HG03575 (cell line): Measurements from ENCODE around the gene ROBO1.
"Not testable (repeated sequence)": the region's sequence is repeated elsewhere in the genome, so short reads cannot be mapped to it uniquely, and the experiment has no call there.

Source experiments
- ATAC-seq: cut with Tn5 transposase; IDR thresholded peaks from one replicate; pipeline ENCODE4 v1.9.1; 2021; ENCODE audit not compliant: unreplicated experiment, insufficient number of reproducible peaks, low FRiP score; ENCODE audit errors: extremely low read depth

Gene ROBO1

DNA sequence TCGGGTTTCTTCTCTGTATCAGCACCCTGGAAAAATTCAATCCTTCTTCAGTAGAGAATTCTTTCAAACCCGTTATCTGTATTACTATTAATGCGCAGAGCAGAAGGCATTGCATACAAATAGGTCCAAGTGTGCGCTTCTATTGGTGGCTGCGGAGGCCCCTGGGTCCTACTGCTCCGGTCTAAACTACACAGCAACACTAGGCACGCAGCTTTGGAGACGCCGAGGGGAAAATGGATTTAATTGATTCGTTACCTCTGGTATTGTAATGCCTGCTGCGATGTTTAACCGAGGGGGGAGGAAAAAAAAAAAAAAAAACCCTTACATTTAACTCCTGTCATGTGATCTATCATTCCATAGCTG is at the start of gene ROBO1:
Gene ROBO1, minus strand, starts transcription at position 94 of the 363 bp plus-strand sequence.
- ATAC-seq = no peak

DNA sequence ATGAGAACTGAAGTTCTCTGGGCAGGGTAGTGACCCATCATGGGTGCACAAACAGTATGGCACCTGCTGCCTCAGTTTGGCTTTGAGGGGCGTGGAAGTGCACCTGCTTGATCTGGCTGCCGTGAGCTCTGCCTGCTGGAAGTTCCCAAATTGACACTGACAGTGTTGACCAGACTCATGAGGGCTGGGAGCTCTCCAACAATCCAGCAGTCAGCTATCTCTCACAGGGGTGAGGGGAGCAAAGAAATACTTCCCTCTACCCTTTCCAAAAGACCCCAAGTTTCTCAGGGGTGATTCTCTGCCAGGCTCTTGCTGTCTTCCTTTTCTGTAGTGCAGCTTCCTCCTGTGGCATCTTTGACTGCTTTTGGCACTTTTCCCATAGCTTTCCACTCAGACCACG is 49.4 kb upstream of the ROBO1 start:
- ATAC-seq = no peak

DNA sequence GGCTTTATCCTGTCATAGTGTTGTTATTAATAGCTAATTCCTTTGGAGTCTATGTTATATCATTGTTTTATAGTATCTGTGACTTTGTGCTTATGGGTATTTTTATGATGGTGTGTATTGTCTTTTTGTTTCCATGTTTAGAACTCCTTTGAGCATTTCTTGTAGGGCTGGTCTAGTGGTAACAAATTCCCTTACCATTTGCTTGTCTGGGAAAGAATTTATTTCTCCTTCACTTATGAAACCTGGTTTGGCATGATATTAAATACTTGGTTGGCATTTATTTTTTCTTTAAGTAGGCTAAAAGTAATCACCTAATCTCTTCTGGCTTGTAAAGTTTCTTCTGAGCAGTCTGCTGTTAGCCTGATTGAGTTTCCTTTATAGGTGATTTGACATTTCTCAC is 47.7 kb upstream of the ROBO1 start:
- ATAC-seq = no peak

DNA sequence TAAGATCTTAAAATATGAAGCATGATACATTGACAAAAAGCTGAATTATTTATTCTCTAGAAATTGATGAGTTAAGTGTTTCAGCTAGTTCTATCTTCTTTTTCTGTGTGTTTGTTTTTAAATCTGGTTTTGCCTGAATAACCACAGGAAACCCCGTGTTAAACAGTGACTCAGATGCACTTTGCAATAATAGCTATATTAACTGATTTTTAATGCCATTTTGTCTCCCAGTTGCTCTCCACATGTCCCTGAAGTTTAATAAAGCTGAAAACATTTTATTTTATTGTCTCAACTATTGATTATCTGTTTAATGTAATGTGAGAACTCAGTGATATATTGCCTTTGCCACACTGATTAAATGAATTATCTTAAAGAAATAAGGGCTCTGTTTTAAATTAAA is 42.8 kb upstream of the ROBO1 start:
- no peak for ATAC-seq

DNA sequence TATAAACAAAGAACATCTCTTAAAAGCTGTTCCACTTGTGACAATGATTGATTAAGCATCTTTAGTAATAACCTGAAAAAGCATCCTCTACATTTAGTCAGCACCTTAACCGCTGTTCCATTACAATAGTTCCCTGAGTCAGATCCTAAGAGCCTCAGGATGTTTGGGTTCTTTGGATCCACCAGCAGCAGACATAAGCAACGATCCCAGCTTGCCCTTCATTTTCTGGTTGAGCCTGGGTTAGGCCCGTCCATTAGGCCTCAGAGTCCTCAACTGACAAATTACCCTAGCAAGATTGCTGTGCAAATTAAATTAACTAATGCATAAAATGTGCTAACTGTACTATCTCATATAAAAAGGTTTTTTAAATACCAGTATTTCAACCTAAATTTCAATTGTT is 42.3 kb upstream of the ROBO1 start:
- no peak for ATAC-seq

DNA sequence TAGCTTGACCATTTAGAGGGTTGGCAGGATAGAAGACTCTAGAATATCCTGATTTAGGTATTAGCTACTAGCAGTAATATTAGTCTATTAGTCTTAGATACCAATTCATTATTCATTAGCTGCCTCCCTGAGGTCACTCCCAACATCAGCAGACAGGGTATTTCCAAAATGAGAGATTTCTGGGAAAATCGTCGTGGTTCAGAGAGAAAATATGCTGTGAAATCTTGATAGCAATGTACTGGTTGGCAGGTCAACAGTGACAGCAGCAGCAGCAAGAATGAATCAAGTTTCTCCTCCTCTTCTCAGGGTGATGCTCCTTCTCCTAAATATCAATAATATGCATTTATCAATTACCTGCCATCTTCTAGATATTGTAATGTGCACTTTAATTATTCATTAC is 41.3 kb upstream of the ROBO1 start:
- ATAC-seq = no peak

DNA sequence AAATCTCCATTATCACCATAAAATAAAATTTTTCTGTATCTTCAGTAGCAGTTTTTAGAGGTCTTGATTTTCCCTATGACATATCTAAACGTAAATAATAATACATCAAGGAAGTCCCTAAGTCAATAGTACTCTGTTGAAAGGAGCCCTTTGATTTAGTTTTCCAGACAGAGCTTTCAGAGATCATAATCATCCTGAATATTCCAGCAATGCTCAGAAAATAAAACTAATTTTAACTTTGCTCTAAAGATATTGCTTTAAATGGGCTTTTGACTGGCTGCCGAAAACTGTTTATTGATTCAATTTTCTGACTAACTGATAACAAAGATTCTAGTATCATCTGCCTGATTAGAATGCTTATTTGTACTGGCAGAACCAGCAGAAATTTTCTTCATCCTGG is 40.7 kb upstream of the ROBO1 start:
- no peak for ATAC-seq

DNA sequence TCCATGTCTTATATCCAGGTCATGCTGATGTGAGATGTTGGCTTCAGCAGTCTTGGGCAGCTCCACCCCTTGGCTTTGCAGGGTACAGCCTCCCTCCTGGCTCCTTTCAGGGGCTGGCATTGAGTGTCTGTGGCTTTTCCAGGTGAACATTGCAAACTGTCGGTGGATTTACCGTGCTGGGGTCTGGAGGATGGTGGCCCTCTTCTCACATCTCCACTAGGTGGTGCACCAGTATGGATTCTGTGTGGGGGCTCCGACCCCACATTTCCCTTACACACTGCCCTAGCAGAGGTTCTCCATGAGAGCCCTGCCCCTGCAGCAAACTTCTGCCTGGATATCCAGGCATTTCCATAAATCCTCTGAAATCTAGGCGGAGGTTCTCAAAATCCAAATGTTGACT is 22.4 kb upstream of the ROBO1 start:
- not testable (repeated sequence) for ATAC-seq

DNA sequence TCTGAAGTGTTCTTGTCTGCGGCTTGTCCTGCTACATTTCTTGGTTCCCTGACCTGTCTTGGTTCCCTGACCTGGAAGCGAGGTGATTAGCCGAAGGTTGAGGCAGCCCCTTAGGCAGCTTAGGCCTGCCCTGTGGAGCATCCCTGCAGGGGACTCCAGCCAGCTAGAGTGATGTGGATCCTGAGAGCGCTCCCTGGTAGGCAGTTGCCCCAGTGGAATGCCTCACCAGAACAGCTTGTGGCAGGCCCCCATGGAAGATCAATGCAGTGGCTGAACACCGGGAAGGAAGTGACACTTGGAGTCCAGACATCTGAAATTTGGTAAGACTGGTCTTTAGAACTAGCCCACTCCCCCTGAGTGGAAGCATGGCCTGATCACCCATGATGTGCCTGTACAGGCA is 5.5 kb upstream of the ROBO1 start:
- ATAC-seq = no peak

DNA sequence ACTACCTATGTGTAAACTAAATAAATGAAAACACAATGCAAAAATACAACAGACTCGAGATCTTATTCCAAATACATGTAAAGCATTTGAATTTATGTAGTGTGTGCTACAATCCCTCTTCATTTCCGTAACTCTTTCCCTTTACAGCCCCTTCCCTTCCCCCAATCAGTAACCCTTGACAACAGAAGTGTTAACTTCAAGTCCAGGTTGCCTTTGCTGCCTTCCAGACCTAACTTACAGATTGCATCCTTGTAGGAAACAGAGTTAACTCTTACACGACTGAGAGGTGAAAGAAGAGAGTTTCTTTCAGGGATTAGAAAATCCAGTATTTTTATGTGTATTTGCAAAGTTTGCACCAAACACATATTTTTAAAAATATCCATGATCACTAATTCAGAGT is 1.4 kb upstream of the ROBO1 start:
- ATAC-seq = no peak

DNA sequence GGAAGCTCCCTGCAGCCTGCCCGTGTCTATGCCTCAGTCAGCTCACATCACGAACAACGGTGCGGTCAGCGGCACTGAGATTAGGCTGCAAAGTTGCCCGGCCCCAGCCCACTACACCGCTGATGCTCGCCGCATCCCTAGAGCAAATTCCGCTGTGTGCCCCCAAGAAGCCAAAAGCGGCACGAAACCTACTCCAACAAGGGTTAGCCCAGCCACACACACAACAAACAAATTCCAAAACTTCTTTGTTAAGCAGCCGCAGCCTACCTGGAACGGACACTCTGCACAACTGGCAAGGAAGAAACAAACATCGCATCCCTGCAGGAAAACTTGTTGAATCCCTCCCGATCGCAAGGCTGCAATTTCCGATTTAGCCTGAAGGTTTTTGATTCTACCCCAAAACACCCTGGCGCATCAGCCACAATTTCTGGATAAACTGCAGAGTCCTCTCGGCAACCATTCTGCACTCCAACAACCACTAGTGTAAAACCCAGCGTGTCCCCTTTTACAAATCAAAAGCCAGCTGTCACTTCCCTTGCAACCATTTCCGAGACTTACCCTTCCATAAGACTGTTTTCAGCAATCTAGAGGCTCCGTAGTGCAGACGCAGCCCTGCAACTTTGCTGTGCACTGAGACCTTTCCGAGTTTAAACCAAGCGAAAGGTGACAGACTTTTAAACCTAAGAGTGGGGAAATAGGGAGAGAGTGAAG is 449 bp downstream of the ROBO1 start:
- no peak for ATAC-seq

DNA sequence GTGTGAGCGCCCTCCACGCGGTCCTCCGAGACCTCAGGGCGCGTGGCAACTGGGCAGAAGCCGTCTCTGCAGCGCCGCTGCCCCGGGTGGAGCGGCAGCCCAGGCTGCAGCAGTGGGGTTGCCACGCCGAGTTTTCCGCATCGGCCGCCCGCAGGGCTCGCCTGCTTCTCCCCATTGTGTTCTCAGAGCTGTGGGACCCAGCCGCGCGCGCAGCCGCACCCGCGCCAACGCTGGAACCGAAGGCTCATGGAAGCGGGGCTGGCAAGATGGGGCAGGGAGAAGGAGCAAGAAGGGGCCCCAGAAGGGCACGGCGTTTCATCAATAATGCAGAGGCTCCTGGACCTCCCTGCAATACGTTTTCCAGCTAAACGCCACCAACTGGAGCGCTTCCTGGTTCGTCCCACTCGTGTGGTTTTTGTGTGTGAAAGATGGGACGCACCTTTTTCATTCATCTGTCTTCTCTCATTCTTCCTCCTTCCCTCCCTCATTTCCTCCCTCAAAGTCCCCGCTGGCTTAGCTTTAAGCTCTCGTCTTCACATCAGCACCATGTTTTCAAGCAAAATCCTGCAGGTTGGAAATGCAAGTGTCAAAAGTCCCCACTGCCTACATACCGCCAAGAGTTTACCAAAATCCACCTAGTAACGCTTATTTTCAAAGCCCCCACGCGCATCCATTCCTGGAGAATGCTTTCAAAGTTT is 1.2 kb downstream of the ROBO1 start:
- ATAC-seq = no peak

DNA sequence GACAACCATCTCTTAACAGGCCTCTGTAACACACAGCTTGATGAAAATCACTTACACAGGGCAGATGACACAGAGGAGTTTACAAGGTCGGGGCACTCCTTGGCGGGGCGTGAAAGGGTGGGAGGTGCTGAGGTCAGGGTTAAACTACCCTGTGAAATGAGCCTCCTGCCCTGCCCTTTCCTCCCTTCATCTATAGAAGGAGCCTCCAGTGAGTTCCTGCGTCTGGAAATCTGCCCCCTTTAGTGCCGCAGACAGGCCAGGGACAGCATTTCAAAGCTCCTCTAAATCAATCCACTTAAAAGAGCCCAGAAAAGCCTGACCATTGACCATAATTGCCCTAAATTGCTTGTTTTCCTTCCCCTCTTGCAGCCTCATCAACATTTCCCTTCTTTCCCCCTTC is 1.9 kb downstream of the ROBO1 start:
- ATAC-seq = no peak

DNA sequence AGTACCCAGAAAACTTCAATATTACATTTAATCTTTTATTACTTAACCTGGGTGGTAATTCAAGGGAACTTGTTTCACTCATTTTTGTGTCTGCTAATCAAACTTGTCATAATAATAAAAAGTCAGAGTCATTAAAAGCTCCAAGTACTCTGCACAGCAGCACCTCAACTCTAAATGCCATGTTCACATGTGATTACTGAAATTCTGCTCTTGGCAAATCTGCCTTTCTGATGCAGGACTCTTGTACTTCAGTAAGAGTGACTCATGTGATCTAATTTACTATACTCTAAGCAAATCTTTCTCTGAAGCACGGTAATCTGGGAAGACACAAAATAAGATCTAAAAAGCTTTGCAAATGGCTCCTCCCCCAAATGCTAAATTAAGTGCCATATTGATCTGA is 6.4 kb downstream of the ROBO1 start:
- no peak for ATAC-seq

DNA sequence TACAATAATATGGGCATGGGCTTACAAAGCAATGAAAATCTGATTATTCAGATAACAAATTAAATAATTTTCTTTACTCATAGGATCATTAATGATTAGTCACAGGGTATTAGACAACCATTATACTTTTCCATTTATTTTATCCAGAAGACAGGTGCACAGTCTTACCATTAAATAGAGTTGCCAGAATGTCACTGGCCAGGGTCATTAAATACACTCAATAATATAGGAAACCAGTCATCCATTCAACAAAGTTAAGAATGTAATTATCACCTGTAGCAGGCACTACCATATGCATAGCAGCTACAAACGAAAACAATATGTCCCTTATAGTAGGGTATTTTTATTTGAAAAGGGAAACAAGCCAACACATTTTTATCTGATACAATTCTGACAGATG is 16.1 kb downstream of the ROBO1 start:
- ATAC-seq = no peak

DNA sequence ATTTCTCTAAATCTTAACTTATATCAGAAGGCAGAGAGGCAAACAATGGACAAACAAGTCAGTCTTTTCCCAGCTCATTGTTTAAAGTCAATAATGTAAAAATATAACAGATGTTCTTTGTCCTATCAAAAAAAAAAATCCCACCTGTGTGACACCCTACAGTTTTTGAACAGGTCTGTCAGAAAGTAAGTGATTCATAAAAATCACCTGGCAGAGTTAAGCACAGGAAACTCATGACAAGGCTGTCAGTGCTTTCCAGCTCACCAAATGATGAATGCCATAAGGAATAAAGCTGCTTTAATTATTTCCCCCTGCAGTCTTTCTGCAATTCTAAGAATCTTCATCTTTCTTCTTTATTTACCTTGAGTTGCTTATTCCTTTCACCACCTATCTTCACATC is 30.3 kb downstream of the ROBO1 start:
- ATAC-seq = no peak

DNA sequence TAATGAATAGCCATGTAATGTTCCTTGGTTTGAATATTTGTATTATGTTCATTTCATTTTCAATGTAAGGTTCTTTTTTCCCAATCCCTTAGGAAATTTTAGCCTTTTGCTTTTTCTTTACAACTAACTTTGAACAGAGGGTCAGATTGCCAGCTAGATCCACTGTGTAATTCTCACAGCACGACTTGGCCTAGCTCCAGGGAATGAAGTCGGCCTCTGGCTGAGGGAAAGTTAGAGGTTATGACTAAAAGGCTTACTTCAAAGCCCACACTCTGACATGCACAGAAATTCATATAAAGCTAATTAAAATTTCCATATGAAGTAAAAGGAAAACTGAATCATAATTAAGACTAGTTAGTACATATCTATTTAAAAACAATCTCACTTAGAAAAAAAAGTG is 38.7 kb downstream of the ROBO1 start:
- ATAC-seq = no peak

DNA sequence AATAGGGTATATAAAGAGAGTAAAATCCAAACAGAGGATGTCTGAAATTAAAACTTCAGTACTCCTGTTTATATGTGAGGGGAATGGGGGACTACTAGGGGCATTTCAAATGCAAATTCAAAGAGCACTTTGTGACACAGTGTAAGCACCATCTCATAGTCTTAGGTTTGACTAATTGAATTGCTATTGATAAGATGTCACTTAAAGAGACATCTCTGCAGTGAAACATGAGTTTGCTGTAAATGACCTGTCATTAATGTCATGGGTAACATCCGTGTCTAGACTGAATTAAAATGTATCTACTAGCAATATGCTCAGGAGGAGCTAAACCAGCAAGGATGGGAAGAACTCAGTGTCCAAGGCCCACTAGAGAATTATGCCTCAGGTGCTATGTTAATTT is 41.0 kb downstream of the ROBO1 start:
- no peak for ATAC-seq

DNA sequence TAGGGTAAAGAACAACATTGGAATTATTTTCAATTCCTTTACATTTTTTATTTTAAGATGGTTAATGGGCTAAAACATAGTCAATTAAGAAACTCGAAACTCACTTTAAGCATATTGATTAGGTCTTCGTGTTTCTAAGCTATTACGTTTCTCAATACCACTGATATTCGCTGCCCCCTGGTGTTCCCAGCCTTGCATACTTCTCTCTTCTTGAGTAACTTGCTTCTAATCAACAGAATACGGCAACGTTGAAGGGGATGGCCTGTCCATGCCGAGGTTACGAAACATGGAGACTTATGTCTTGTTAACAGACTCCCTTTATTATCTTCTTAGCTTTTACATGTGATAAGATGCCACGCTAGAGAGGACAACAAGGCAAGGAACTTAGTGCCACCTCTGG is 43.6 kb downstream of the ROBO1 start:
- no peak for ATAC-seq

DNA sequence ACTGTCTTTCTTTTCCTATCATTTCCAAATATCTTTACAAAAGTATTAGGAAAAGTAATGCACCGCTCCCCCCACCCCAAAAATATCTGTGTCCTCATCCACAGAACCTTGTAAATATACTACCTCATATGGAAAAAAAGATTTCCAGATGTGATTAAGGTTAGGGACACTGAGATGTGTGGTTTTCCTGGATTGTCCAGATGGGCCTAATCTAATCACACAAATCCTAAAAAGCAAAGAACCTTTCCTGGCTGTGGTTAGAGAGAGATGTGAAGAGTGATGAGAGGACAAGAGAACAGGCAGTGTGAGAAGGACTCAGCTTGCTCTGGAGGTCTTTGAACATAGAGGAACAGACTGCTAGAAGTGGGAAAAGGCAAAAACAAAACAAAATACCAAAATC is 77.7 kb downstream of the ROBO1 start:
- no peak for ATAC-seq

DNA sequence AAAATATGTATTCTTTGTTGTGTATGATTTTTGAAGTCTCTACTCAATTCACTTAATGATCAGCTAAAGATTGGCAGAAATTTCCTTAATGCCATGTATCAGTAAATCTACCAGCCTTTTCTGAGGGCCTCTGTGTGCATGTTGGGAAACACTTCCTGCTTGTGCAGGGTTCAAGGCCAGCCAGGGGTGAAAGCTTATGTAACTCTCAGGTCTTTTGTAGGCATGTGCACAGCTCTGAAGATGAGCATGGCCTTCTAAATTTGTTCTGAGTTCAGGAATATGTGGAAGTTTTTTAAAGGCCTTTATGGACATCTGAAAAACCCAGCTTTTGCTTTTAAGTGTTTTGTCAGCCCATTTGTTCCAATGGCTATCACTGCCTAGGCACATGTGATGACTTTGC is 82.7 kb downstream of the ROBO1 start:
- no peak for ATAC-seq
